GM21619 (cell line): ENCODE results near the gene APOL6.

Experiments
- ATAC-seq: cut with Tn5 transposase; IDR thresholded peaks from one replicate; pipeline ENCODE4 v1.9.1; 2021; ENCODE audit not compliant: unreplicated experiment

Gene APOL6

GRCh38 chr22:35711336-35711735 is 63.1 kb downstream of the APOL6 start:
- ATAC-seq, result no peak

GRCh38 chr22:35712672-35713071 is 64.4 kb downstream of the APOL6 start:
- ATAC-seq, result no peak

GRCh38 chr22:35717572-35717971 is 69.3 kb downstream of the APOL6 start, which contains the start of gene APOL5:
TSS of gene APOL5 (plus strand) at chr22:35717872. CDS start at chr22:35717872, 0 bp downstream.
- ATAC-seq, result no peak
